GM13977 (cell line): ENCODE results near the gene TCF12.
"Not testable (repeated sequence)": the region's sequence is repeated elsewhere in the genome, so short reads cannot be mapped to it uniquely, and the experiment has no call there.

ENCODE experiments used
- DNase-seq: peaks from one replicate; pipeline ENCODE4 v3.0.0; 2012; ENCODE audit warnings: low spot score
- in situ Hi-C: fragments of 300-500 bp; cut with MboI; formaldehyde crosslinking; loops from one replicate; pipeline ENCODE4 v1.12.0; 2022; ENCODE audit warnings: low sequenced_read_pairs, low pct_unique_long_range_greater_than_20kb, mixed read lengths, inconsistent platforms; ENCODE audit not compliant: unreplicated experiment
- TF ChIP-seq, protein P1 (sequence below): IDR thresholded peaks from 2 replicates; pipeline ENCODE4 v1.5.1; 2012; ENCODE audit warnings: mild to moderate bottlenecking, control low read depth; ENCODE audit not compliant: insufficient read depth; ENCODE audit errors: extremely low read depth, missing control alignments

Gene TCF12

DNA sequence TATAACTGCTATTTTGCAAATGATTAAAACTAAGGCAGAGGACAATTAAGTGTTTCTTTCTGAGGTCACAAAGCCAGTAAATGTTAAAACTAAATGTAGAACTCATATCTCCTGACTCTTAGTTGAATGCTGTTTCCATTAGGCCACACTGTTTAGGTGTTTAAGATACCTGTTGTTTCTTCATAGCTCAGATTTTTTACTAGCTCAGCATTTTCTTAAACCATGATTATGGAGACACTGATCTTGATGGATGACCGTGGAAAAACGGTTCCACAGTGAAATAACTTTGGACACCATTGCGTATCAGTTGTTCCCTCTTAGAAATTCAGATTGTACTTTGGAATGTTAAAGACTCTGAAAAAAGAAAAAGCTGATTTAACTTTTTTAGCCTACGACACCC, 177.5 kb downstream of the TCF12 start:
- no peak for DNase-seq
- TF ChIP-seq, protein P1, sequence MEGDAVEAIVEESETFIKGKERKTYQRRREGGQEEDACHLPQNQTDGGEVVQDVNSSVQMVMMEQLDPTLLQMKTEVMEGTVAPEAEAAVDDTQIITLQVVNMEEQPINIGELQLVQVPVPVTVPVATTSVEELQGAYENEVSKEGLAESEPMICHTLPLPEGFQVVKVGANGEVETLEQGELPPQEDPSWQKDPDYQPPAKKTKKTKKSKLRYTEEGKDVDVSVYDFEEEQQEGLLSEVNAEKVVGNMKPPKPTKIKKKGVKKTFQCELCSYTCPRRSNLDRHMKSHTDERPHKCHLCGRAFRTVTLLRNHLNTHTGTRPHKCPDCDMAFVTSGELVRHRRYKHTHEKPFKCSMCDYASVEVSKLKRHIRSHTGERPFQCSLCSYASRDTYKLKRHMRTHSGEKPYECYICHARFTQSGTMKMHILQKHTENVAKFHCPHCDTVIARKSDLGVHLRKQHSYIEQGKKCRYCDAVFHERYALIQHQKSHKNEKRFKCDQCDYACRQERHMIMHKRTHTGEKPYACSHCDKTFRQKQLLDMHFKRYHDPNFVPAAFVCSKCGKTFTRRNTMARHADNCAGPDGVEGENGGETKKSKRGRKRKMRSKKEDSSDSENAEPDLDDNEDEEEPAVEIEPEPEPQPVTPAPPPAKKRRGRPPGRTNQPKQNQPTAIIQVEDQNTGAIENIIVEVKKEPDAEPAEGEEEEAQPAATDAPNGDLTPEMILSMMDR: no peak
- in situ Hi-C loops: no loop called here

DNA sequence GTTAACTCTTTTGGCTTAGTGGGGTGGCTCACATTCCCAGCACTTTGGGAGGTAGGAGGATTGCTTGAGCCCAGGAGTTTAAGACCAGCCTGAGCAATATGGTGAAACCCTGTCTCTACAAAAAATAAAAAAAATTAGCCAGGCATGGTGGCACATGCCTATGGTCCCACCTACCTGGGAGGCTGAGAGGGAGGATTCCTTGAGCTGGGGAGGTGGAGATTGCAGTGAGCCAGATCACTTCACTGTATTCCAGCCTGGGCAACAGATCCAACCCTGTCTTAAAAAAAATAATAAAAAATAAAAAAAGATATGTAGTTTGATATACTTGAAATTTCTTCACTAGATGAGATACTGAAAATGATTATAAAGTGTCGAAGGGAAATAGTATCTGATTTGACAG, 178.8 kb downstream of the TCF12 start:
- in situ Hi-C loops: no loop called here
- TF ChIP-seq, protein P1: no peak
- DNase-seq: no peak

DNA sequence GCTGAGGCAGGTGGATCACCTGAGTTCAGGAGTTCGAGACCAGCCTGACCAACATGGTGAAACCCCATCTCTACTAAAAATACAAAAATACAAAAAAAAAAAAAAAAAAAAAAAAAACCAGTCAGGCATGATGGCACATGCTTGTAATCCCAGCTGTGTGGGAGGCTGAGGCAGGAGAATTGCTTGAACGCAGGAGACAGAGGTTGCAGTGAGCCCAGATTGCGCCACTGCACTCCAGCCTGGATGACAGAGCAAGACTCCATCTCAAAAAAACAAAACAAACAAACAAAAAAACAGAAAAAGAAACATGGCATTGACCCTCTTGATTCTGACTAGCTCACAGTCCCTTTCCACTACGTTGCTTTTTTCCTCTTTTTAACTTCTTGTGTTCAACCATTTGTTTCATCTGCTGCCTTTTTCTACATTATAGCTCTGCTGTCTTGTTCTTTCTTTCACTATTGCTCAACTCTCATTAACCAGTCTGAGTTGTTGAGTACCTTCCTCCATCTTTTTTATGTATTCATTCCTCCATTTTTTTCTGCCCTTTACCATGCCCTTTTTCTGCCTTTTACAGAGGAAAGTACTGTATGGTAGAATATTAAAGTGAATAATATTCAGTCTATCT, 179.6 kb downstream of the TCF12 start:
- in situ Hi-C loops, DNase-seq: not testable (repeated sequence)

DNA sequence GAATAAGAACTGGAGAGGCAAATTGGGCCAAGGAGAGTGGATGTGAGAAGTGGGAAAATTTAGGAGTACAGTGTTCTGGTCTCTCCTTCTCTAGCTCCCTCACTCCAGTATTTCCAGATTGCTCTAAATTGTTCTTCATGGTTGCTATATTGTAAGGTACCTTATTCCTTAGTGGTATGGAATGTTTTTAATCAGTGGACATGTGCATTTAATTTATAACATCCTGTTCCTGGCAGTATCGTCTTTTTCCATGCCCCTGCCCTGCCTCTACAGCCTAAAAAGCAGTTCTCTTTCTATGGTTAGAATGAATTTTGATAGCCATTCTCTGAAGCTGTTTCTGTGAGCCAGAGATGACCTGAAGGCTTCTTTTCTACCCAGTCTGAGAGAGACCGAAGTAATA, 180.5 kb downstream of the TCF12 start:
- TF ChIP-seq, protein P1: no peak
- DNase-seq: no peak
- in situ Hi-C loops: no loop called here

DNA sequence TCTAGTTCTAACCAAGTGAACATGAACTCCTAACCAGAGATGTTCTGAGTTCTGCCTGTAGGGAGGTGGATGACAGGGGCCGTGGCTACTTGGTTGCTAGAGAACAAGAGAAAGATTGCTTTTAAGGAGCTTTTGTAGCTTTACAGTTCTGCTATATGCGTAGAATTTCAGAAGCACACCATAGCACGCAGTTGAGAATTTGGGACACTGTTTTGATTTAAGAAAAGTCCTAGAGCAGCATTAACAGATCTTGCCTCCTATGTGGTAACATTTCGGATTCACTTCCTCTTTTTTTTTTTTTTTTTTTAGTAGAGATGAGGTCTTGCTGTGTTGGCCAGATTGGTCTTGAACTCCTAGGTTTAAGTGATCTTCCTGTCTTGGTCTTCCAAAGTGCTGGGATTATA, 181.7 kb downstream of the TCF12 start:
- in situ Hi-C loops: no loop called here
- TF ChIP-seq, protein P1: no peak
- DNase-seq: no peak

DNA sequence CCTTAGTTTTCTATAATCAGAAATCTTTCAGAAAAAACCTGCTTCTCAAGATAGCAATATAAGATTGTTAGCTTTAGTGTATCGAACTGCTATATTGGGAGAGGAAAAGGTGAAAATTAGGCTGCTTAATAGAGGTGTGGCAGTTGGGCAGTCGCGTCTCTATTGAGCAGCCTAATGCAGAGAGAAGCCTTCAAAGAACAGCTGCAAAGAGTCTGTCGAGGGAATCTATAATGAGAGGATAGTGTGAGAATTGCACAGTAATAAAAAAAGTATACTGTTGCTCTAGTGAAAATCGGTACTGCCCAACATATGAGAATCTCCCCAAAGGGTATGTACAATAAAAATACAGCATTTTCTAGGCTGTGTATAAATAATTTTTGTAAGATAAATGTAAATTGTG, 184.4 kb downstream of the TCF12 start:
- in situ Hi-C loops: no loop called here
- DNase-seq: no peak
- TF ChIP-seq, protein P1: no peak

DNA sequence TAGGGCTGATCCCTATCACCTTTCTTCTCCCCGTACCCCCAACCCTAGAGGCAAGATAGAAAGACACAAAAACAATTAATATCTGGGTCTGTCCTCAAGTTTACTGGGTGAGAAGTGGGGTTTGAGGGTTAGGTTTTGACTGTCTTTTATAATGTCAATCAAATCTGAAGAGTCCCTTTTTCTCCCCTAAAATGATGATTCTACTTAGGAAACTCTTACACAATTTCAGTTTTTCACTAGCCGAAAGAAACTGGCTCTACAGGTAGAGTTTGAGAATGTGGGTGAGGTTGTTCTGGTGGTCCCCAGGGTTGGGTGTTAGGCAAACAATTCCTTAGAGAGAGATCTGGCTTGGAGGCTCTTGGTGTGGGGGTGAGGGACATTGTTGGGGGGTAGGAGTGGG, 189.9 kb downstream of the TCF12 start:
- TF ChIP-seq, protein P1: no peak
- in situ Hi-C loops: no loop called here
- DNase-seq: no peak
